Tibial nerve (tissue), 4 donors: ENCODE results near the gene NDUFC2.

ENCODE experiments used
- CTCF ChIP-seq, 5 experiments: fragments of 200-600 bp in 3 of 5; fragments of 450-650 bp in 2 of 5; sonication (generic) in 3 of 5; IDR thresholded peaks; one replicate each; pipeline ENCODE4 v1.5.1; 2016 to 2019; ENCODE audit warnings: antibody characterized with exemption in 5 of 5, mild to moderate bottlenecking in 3 of 5, moderate library complexity in 2 of 5
- EP300 ChIP-seq, 2 donors: sonication (generic); formaldehyde crosslinking; IDR thresholded peaks; one replicate each; pipeline ENCODE4 v1.6.1; 2017; ENCODE audit warnings: antibody characterized with exemption in 2 of 2, mild to moderate bottlenecking in 1 of 2
- POLR2A ChIP-seq, 2 donors: fragments of 450-650 bp; IDR thresholded peaks; one replicate each; pipeline ENCODE4 v1.6.1; 2017; ENCODE audit warnings: antibody characterized with exemption in 2 of 2, mild to moderate bottlenecking in 2 of 2, moderate library complexity in 2 of 2

GRCh38 chr11:78067704-78068103 is 12.0 kb downstream of the NDUFC2 start:
- TF ChIP-seq CTCF (IDR thresholded peaks at IDR 0.05) (no peak), POLR2A (IDR thresholded peaks at IDR 0.05) (no peak), EP300 (IDR thresholded peaks at IDR 0.05) (no peak)
